Endodermal cell (in vitro differentiated cells): ENCODE measurements around the gene PTX4. TPM values are rescaled to one million over a fixed set of nuclear protein-coding genes. Genes with fewer than 3 reads are reported as not detected.

Experiments used
- DNase-seq: peaks from one replicate; pipeline ENCODE4 v3.0.0-alpha.2; 2017
- H3K27ac ChIP-seq: 2 replicates; pipeline ENCODE4 v1.5.1; 2013; ENCODE audit warnings: mild to moderate bottlenecking, low read depth, low read length, moderate library complexity
- H3K27me3 ChIP-seq: 2 replicates; pipeline ENCODE4 v1.6.1; 2013; ENCODE audit warnings: mild to moderate bottlenecking, low read length, moderate library complexity; ENCODE audit not compliant: insufficient read depth, control insufficient read depth, poor library complexity, severe bottlenecking
- H3K36me3 ChIP-seq: 2 replicates; pipeline ENCODE4 v1.7.0; 2013; ENCODE audit warnings: mild to moderate bottlenecking, low read length, moderate library complexity; ENCODE audit not compliant: control insufficient read depth, insufficient read depth
- H3K4me1 ChIP-seq: one replicate; pipeline ENCODE4 v1.7.0; 2013; ENCODE audit warnings: low read length; ENCODE audit not compliant: control insufficient read depth, insufficient read depth
- H3K4me3 ChIP-seq: 2 replicates; pipeline ENCODE4 v1.5.1; 2013; ENCODE audit warnings: mild to moderate bottlenecking, low read length, moderate library complexity
- H3K9ac ChIP-seq: 2 replicates; pipeline ENCODE4 v1.6.1; 2013; ENCODE audit warnings: mild to moderate bottlenecking, low read length, moderate library complexity; ENCODE audit not compliant: poor library complexity, severe bottlenecking; ENCODE audit errors: extremely low read depth
- H3K9me3 ChIP-seq: 2 replicates; pipeline ENCODE4 v1.6.1; 2013; ENCODE audit warnings: mild to moderate bottlenecking, low read length, moderate library complexity; ENCODE audit not compliant: control insufficient read depth
- H3K27ac Mint-ChIP-seq: 2 replicates; pipeline ENCODE4 v1.8.0; 2020; ENCODE audit warnings: mixed read lengths
- H3K27me3 Mint-ChIP-seq: 2 replicates; pipeline ENCODE4 v1.8.0; 2021; ENCODE audit warnings: mild to moderate bottlenecking, mixed read lengths; ENCODE audit not compliant: insufficient read depth
- H3K36me3 Mint-ChIP-seq: 2 replicates; pipeline ENCODE4 v1.8.0; 2020; ENCODE audit warnings: low read depth, mixed read lengths
- H3K4me1 Mint-ChIP-seq: 2 replicates; pipeline ENCODE4 v1.8.0; 2020; ENCODE audit warnings: mixed read lengths
- H3K4me3 Mint-ChIP-seq: 2 replicates; pipeline ENCODE4 v1.8.0; 2020; ENCODE audit warnings: mild to moderate bottlenecking, moderate library complexity, mixed read lengths
- H3K9me3 Mint-ChIP-seq: 2 replicates; pipeline ENCODE4 v1.8.0; 2020; ENCODE audit warnings: mild to moderate bottlenecking, mixed read lengths
- WGBS, 2 experiments: methylation state at CpG; one replicate each; pipeline versions ENCODE4 v1.1.5 to v1.1.7; 2013; ENCODE audit warnings: missing lambda C conversion rate in 2 of 2, mixed read lengths in 1 of 2; ENCODE audit not compliant: insufficient coverage in 1 of 2, insufficient read length in 1 of 2; 5-methylcytosine and 5-hydroxymethylcytosine counted together
- total RNA-seq, 2 donors: library from RNA; stranded (reverse); fragmentation: NEBNext Ultra II Directional in 1 of 2; extraction: Animal tissue kit (Norgen Biotek cat#: 25700) in 1 of 2; gene quantifications; 2 replicates in 1 of 2; 3 replicates in 1 of 2; pipeline ENCODE4 v1.2.1, GENCODE V29; 2021
- TF ChIP-seq, protein P1 (sequence below): fragments of 200-600 bp; sonication (generic); conservative IDR thresholded peaks from 2 replicates; pipeline ENCODE4 v1.5.0; 2021; ENCODE audit warnings: antibody characterized with exemption, mild to moderate bottlenecking

Gene PTX4
- total RNA-seq, 2 donors from 2014 or later = not detected

DNA sequence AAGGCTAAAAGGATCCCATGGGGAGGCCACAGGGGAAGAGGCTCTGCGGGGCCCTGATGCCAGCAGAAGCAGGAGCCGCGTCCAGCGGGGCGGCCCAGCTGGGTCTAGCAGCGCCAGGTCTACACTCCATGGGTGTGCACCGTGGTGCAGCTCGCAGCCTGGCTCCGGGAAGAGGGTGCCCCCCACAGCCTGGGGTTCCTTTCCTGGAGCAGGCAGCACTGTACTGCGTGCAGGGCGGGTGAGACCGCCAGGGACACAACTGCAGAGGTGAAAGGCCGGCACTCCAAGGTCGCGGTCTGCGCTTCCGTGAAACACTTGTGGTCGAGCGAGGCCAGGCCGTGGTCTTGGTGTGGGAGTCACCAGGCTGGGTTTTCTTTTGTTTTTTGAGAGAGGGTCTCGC lies 37.9 kb downstream of the PTX4 start:
- H3K36me3 Mint-ChIP-seq = peaks cover 26% of the 10 kb centered on the region
- no peaks in the 10 kb centered on the region for H3K27me3 ChIP-seq
- H3K27ac Mint-ChIP-seq = no peak overlapping the region
- no peaks in the 10 kb centered on the region for H3K4me1 ChIP-seq
- no peak overlapping the region for H3K27ac ChIP-seq
- no peaks in the 10 kb centered on the region for H3K4me1 Mint-ChIP-seq
- 95 to 100% methylated on average over 10 to 21 of the region's 21 CpGs for WGBS, 2 experiments
- TF ChIP-seq, protein P1, sequence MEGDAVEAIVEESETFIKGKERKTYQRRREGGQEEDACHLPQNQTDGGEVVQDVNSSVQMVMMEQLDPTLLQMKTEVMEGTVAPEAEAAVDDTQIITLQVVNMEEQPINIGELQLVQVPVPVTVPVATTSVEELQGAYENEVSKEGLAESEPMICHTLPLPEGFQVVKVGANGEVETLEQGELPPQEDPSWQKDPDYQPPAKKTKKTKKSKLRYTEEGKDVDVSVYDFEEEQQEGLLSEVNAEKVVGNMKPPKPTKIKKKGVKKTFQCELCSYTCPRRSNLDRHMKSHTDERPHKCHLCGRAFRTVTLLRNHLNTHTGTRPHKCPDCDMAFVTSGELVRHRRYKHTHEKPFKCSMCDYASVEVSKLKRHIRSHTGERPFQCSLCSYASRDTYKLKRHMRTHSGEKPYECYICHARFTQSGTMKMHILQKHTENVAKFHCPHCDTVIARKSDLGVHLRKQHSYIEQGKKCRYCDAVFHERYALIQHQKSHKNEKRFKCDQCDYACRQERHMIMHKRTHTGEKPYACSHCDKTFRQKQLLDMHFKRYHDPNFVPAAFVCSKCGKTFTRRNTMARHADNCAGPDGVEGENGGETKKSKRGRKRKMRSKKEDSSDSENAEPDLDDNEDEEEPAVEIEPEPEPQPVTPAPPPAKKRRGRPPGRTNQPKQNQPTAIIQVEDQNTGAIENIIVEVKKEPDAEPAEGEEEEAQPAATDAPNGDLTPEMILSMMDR = no peak
- no peaks in the 10 kb centered on the region for H3K27me3 Mint-ChIP-seq
- no peak overlapping the region for H3K4me3 ChIP-seq
- H3K4me3 Mint-ChIP-seq = no peak overlapping the region
- DNase-seq = no peak
- no peaks in the 10 kb centered on the region for H3K9me3 Mint-ChIP-seq
- no peak overlapping the region for H3K9ac ChIP-seq
- peaks cover 13% of the 10 kb centered on the region for H3K36me3 ChIP-seq
- H3K9me3 ChIP-seq = no peaks in the 10 kb centered on the region

DNA sequence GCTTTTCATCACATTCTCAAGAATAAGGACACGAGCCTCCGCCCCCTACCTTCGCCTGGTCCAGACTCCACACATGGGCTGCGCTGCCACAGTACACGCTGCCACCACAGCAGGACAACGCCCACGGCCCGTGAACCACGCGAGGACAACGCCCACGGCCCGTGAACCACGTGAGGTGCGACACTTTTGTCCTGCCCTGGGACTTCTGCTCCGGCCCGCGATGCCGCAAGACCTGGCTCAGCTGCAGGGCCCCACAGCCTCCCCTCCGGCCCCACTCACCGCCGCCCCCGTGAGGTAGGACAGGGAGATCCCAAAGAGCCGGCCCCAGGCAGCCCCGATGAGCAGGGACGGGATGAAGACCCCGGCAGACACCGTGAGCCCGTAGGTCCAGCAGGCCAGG lies 38.5 kb downstream of the PTX4 start:
- Histone ChIP-seq H3K27ac (no peak overlapping the region), H3K9ac (no peak overlapping the region), H3K4me3 (no peak overlapping the region), H3K9me3 (no peaks in the 10 kb centered on the region), H3K4me1 (no peaks in the 10 kb centered on the region), H3K36me3 (peaks cover 13% of the 10 kb centered on the region), H3K27me3 (no peaks in the 10 kb centered on the region)
- peaks cover 26% of the 10 kb centered on the region for H3K36me3 Mint-ChIP-seq
- H3K9me3 Mint-ChIP-seq = no peaks in the 10 kb centered on the region
- H3K27ac Mint-ChIP-seq = no peak overlapping the region
- H3K4me1 Mint-ChIP-seq = no peaks in the 10 kb centered on the region
- 90 to 94% methylated on average over 28 to 29 of the region's 29 CpGs for WGBS, 2 experiments
- DNase-seq = peak; percentile 75
- no peak overlapping the region for H3K4me3 Mint-ChIP-seq
- TF ChIP-seq, protein P1 = peak; percentile 54
- H3K27me3 Mint-ChIP-seq = no peaks in the 10 kb centered on the region

DNA sequence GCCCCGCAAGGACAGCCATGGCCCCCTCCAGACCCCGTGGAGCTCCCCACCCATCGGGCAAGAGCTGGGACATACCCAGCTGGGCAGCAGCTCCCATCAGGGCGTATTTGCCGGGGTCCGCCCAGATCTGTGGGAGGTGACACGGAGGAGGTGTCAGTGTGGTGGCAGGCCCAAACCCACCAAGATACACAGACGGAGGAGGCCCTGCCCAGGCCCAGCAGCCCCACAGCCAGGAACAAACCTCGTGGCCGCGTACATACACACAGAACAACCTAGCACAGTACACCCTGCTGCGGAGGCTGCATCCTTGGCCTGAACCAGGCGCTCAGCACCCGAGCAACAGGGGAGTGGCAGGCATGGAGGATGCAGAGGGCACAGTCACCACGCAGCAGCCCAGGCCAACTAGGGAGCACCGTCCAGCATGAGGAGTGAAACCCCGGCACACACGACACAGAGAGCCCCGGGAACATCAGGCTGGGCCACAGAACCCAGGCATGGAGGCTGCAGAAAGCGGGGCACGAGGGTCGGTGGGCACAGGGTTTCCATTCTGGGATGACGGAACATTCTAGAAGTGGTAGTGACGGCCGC lies 39.4 kb downstream of the PTX4 start:
- peaks cover 11% of the 10 kb centered on the region for H3K36me3 ChIP-seq
- H3K9me3 ChIP-seq = no peaks in the 10 kb centered on the region
- H3K9ac ChIP-seq = no peak overlapping the region
- peaks cover 25% of the 10 kb centered on the region for H3K36me3 Mint-ChIP-seq
- no peaks in the 10 kb centered on the region for H3K27me3 Mint-ChIP-seq
- DNase-seq = no peak
- H3K27ac ChIP-seq = no peak overlapping the region
- H3K9me3 Mint-ChIP-seq = no peaks in the 10 kb centered on the region
- H3K27ac Mint-ChIP-seq = no peak overlapping the region
- H3K4me1 Mint-ChIP-seq = no peaks in the 10 kb centered on the region
- TF ChIP-seq, protein P1 = no peak
- WGBS, 2 experiments = 94 to 95% methylated on average over 20 to 25 of the region's 25 CpGs
- H3K4me3 ChIP-seq = no peak overlapping the region
- no peak overlapping the region for H3K4me3 Mint-ChIP-seq
- H3K27me3 ChIP-seq = no peaks in the 10 kb centered on the region
- H3K4me1 ChIP-seq = no peaks in the 10 kb centered on the region
